ENCODE results near the gene TRAPPC2L.

DNA sequence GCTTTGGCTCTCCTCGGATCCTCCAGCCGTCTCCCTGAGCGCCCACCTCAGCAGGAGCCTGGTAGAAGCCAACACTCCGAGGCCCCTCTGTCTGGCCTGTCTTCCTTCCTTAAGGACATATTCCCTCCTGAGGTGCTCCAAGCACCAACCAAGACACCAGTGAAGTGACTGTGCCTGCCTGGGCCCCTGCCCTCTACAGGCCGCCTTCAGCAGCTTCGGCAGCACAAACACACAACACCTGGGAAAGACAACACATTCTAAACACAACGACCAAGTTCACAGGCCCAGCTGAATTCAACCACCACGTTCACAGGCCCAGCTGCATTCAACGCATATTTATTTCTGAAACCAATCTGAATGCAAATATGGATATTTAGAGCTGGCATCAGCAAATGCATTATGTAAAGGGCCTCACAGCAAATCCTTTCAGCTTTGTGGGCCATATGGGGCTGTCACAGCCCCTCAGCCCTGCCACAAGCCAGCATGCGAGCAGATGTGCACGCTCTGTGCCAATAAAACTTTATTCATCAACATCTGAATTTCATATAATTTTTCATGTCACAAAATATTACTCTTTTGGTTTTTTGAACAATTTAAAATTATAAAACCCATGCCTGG, 12.4 kb upstream of the TRAPPC2L start:
- no peak for TF ChIP-seq ZBTB1 (CRISPR knock-in tag; IDR thresholded peaks at IDR 0.05; ENCODE audit: borderline replicate concordance)
- no peak for TF ChIP-seq SMARCC2 (IDR thresholded peaks at IDR 0.05)
- TF ChIP-seq SYNCRIP (IDR thresholded peaks at IDR 0.05; ENCODE audit: insufficient read depth, low read depth, low read length): no peak
- no peak for TF ChIP-seq EED (CRISPR knock-in tag; IDR thresholded peaks at IDR 0.05)
- no peak for TF ChIP-seq EP300 (IDR thresholded peaks at IDR 0.05; ENCODE audit: low read depth in 2 of 2, low read length in 2 of 2)
- no peak for TF ChIP-seq EP300 (CRISPR knock-in tag; IDR thresholded peaks at IDR 0.05; ENCODE audit: borderline replicate concordance)

Measured in HepG2 (cell line).